Stimulated activated CD4-positive, alpha-beta T cell treated with anti-CD3 and anti-CD28 coated beads, Interleukin-15, amount 100 ng/mL, for 1 hour (primary cell): ENCODE results near the gene NINL.
"Not testable (repeated sequence)": the region's sequence is repeated elsewhere in the genome, so short reads cannot be mapped to it uniquely, and the experiment has no call there.

ENCODE experiments used
- DNase-seq, 2 donors: peaks; one replicate each; pipeline ENCODE4 v3.0.0-alpha.2; 2020; ENCODE audit warnings: low read depth in 1 of 2, low spot score in 1 of 2

Gene NINL

DNA sequence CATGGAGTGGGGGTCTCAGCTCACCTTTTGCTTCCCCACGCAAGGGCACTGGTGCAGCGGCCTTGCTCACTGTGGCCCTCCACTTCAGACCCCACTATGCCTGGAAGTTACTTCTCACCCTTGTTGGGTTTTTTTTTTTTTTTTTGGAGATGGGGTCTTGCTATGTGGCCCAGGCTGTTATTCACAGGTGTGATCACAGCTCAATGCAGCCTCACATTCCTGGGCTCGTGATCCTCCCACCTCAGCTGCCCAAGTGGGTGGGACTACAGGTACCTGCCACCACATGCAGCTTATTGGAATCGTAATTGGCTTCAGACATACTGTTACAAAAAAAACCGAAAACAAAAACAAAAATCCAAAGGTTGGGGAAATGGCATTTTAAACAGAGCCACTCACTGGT, 32.4 kb downstream of the NINL start:
- no peak for DNase-seq

DNA sequence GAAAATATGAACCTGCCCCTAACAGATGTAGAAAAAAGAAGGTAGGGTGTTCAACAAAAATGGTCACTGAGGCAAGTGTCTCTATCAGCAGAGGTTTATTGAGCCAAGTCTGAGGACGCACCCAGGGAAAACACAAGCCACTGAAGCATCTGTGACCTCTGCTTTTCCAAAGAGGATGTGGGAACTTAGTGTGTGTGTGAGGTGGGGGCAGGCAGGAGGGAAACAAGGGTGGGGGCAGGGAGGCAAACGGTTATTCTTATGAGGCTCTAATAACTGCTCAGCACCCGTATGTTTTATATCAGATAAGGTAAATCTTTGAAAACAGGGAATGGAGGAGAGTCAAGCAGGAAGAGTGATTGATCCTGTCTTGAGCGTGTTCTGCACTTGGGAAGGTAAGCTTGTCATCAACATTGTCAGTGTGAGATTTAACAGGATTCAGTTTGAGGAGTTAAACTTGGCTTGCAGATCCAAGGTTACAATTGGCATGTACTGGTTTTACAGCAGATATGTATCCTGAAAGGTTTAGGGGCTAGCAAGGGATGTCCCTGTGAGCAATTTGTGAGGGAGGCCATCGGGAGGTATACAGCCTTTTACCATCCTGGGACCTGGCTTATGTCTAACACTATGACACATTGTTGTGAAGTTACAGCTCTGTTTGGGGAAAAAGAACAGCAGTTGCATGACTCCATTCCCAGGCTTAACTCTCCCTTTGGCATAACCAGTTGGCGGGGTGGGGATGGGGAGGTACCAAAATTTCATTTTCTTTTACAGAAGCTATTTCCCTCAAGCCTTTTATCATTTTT, 33.7 kb downstream of the NINL start:
- no peak for DNase-seq

DNA sequence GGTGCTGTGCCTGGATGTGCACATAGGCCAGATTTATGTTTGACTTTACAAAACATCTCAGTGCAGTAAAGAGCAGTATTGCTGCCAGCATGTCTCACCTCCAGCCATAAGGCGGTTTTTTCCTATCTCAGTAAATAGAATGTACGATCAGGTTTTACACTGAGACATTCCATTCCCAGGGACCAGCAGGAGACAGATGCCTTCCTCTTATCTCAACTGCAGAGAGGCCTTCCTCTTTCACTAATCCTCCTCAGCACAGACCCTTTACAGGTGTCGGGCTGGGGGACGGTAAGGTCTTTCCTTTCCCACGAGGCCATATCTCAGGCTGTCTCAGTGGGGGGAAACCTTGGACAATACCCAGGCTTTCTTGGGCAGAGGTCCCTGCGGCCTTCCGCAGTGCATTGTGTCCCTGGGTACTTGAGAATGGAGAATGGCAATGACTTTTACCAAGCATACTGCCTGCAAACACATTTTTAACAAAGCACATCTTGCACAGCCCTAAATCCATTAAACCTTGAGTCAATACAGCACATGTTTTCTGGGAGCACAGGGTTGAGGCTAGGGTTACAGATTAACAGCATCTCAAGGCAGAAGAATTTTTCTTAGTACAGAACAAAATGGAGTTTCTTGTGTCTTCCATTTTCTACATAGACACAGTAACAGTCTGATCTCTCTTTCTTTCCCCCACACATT, 34.5 kb downstream of the NINL start:
- not testable (repeated sequence) for DNase-seq

DNA sequence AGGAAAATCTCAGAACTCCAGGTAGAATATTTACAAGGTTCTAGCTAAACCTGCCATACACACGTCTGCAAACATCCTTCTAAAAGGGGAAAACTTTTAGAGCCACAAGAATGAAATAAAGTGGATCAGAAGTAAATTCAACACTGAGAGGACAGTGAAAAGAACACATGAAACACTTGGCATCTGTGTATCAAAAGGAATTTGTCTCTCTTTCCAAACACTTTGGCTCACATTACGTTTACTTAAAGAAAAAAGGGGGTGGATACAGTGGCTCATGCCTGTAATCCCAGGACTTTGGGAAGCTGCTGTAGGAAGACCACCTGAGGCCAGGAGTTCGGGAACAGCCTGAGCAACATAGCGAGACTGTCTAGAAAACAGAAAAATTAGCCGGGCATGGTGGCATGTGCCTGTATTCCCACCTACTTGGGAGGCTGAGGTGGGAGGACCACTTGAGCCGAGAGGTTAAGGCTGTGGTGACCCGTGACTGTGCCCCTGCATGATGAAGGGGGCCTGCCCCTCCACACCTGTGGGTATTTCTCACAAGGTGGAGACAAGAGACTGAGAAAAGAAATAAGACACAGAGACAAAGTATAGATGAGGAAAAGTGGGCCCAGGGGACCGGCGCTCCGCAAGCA, 35.4 kb downstream of the NINL start:
- no peak for DNase-seq

DNA sequence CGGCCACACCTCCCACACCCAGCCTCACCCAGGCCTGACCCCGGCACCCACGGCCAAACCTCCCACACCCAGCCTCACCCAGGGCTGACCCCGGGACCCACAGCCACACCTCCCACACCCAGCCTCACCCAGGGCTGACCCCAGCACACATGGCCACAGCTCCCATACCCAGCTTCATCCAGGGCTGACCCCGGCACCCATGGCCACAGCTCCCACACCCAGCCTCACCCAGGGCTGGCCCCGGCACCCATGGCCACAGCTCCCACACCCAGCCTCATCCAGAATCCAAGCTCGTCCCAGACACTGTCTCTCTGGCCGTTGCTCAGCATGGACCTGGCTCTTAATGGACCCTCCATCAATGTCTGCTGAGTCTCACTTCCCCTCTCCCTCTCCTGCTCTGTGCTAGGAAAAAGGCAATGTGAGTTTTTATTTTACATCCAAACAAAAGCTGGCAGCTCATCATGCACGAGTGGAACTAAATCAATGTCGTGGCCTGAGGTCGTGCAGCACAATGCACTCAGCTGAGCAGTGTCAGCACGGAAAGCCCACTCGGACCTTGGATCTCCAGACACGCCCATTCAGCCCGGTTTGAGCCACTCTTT, 36.1 kb downstream of the NINL start:
- DNase-seq: no peak

DNA sequence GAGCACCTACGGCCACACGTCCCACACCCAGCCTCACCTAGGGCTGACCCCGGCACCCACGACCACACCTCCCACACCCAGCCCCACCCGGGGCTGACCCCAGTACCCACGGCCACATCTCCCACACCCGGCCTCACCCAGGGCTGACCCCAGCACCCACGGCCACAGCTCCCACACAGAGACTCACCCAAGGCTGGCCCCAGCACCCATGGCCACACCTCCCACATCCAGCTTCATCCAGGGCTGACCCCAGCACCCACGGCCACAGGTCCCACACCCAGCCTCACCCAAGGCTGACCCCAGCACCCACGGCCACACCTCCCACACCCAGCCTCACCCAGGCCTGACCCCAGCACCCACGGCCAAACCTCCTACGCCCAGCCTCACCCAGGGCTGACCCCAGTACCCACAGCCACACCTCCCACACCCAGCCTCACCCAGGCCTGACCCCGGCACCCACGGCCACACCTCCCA, 36.7 kb downstream of the NINL start:
- no peak for DNase-seq

GRCh38 chr20:25547999-25548398, 37.3 kb downstream of the NINL start:
- no peak for DNase-seq

GRCh38 chr20:25547063-25547462, 38.3 kb downstream of the NINL start:
- no peak for DNase-seq

DNA sequence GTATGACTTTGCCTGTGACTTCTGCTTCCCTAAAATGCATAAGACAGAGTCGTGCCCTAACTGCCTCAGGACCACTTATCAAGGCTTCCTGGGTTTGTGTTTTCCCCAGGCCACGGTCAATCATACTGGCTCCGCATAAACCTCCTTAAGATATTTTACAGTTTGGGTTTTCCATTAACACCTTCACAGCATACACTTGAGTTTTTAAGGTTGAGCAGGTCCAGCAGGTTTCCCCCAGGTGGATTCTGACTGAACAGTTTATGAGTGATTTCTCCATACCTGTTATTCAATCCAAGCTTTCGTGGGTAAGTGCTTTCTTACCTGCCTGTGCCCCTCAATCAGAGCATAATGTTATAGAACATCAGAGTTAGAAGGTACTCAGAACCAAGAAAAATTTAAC, 39.3 kb downstream of the NINL start:
- DNase-seq: no peak

DNA sequence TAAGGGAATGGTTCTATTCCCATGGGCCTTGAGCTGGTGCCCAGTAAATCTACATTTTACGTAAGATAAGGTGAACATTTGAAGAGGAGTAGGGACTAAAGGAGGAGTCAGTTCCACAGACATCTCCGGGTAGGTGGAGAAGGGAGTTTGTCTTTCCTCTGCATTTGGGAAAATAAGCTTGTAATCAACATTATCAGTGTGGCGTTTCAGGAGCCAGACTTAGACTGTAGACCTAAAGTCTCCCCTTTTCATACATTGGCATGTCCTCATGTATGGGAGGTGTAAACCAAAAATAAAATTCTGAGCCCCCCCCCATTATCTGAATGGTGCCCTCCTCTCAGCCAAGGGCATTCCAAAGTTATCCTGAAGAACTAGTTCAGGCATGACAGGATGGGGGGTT, 40.2 kb downstream of the NINL start:
- no peak for DNase-seq

DNA sequence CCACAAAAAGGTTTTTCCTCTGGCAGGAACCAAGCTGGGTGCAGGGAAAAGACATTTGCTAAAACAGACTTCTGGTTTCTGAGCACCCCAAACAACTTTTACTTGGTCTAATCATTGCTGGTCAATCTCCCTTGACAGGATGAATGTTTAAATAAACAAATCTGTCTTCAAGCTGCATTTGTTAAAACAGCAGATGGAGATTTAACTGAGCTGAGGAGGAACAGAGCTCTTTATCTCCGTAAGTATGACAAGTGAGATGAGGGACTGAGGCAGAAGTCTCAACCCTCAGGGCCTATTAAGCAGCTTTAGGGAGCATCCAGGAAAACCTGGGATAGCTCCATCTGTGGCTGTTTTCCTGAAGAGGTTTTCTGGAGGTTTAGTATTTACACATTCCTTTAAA, 40.6 kb downstream of the NINL start:
- no peak for DNase-seq

DNA sequence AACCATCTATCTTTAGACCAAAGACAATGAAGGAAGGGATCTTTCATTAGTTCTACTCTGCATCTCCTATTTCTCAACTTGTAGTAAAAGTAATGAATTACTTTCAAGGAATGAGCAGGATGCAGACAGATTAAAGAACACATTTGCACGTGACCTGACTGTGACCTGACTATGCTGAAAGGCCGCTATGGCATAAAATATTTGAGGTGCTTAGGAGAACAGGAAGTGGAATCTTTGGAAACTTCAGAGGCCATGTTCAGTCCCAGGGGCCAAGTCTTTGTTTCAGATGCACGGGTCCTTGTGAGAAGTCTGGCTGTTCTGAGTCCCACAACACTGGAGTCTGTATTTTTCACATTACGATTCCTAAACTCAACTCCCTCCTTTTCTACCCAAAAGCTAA, 41.0 kb downstream of the NINL start:
- no peak for DNase-seq

DNA sequence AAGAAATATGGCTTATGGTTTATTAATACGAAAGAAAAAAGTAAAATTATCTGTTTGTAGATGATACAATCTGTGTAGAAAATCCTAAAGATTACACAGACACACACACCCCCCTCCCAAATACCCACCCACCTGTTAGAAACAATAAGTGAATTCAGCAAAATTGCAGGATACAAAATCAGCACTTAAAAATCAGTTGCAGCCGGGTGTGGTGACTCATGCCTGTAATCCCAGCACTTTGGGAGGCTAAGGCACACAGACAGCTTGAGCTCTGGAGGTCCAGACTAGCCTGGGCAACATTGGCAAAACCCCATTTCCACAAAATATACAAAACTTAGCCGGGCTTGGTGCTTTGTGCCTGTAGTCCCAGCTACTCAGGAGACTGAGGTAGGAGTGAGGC, 42.3 kb downstream of the NINL start:
- no peak for DNase-seq

- no peak for DNase-seq
These were observed 43.7 kb downstream of the NINL start for GRCh38 chr20:25541676-25542075.

DNA sequence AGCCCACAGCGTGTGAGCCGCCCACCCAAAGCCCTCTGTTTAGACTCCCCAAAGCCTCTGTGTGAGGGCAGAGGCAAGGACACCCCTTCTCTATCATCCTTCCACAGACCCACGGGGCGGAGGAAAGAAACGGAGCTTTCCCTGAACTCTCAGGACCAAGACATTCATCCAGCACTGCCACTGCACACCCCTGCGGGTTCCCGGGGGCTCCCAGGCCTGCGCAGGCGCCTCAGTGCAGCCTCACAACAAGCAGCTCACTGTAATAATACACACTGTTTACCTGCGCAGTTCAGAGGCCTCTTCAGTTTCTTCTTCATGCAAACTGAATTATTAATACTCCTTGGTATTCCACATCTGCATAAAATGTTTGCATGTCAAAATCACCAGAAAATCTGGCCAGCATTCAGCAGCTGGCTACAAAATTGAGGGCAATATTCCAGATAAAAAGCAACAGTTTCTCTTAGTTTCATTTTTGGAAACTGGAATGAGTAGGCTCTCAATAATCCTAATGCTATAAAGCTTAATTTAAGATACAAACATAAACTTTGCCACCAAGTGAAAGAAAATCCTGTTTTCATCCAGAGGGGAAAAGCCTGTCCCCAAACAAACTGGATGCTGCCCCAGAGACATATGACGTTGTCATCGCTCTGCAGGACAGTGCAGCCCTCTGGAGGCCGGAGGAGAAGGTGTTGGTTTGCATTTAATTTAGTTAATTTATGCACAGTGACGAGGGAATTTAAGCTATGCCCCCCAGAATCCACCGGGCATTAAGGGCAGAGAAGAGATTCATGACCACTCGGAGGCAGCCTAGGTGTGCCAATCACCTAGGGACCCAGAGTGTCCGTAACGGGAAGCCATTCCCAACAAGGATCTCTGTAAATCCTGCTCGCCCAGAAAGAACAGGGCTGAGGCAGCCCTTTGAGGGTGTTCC, 45.3 kb downstream of the NINL start:
- DNase-seq: no peak

DNA sequence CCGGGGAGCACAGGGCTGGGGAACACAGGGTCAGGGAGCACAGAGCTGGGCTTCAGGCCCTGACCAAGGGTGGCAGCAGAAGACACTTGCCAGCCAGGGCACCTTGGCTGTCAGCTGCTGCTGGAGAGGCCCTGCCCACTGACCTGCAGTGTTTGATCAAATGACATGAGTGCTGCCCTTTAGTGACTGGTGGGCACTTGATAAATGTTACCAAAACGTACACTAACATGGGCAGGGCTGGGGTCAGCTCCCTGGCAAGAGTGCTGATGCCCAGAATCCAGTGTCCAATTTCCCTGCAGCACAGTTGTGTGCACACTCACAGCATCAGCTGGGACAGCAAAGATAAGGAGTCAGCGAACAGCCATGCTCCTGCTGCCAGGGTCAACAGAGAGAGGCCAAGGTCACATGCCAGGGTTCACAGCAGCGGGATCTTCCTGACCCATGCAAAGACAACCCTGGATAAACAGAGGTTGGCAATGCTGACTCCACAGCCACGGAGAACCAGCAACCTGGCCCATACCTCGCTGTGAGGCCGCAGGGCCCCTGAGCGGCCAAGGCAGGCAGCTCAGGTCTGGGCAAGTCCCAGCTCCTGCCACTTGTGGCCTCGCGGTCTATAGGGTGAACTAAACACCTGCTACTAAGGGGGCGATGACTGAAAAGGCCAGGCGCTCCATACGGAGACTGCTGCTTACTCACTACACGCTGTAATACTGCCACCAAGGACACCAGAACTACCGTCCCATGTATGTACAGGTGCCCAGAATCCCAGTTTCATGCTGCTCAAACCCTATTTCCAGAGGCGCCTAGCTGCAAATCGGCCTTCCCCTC, 46.3 kb downstream of the NINL start:
- no peak for DNase-seq

DNA sequence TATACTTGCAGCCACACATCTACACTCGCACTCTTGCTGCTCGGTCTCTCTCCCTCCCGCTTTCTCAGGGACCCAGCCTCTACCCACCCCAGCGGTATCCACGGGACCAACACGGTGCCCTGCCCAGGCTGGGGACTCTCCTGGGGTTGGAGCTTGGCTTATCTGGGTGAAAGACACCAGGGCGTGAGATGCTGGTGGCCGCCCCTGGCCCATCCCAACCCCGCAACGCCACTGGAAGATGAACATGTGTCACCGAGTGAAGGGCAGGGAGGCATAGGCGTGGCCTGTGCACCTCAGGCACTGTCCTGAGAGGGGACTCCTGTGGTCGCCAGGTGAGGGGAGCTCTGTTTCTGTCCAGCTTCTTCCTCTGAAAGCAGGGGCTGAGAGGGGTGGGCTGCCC, 47.4 kb downstream of the NINL start:
- no peak for DNase-seq

DNA sequence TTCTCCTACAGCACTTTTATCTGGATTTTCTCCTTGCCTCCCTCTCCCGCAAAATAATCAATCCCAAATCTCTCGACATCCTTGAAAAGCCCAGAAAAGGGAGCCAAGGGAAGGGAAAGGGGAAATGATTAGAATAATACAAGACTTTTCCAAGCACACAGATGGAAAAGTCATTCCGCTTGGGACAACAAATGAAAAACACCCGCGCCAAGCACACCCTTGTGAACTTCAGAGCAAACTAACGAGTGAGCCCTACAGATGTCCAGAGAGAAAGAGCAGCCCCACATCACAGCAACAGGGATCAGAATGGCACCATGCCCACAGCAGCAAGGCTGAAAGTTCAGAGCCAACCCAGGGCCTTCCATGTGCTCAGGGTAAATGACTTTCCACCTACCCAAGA, 49.6 kb downstream of the NINL start:
- DNase-seq: no peak

- DNase-seq: no peak
These were observed 50.5 kb downstream of the NINL start for GRCh38 chr20:25534845-25535244.
